ENCODE measurements around the gene WDFY2. TPM values are rescaled to one million over a fixed set of nuclear protein-coding genes. Genes with fewer than 3 reads are reported as not detected.

WDFY2 gene
- total RNA-seq, 1 experiment from 2014 or later, result 25.7 TPM

GRCh38 chr13:51768976-51769375 lies 184.7 kb downstream of the WDFY2 start:
- Mint-ChIP-seq H3K36me3 (no peaks in the 10 kb centered on the region), H3K27ac (0 out of 2 replicates have a peak overlapping the region, but pooled peaks have one; percentile 15), H3K4me1 (peaks cover 23% of the 10 kb centered on the region), H3K9me3 (no peaks in the 10 kb centered on the region), H3K4me3 (no peak overlapping the region), H3K27me3 (ENCODE audit: low read depth) (no peaks in the 10 kb centered on the region)
- TF ChIP-seq E2F1 (CRISPR knock-in tag; IDR thresholded peaks at IDR 0.05) (no peak), ZNF416 (CRISPR knock-in tag; IDR thresholded peaks at IDR 0.05) (no peak), ZNF263 (CRISPR knock-in tag; IDR thresholded peaks at IDR 0.05; ENCODE audit: low read depth) (no peak), CBFB (CRISPR knock-in tag; IDR thresholded peaks at IDR 0.05; ENCODE audit: low read depth) (no peak), NFE2L1 (CRISPR knock-in tag; IDR thresholded peaks at IDR 0.05) (no peak), MYBL2 (CRISPR knock-in tag; IDR thresholded peaks at IDR 0.05) (no peak), ATF2 (CRISPR knock-in tag; IDR thresholded peaks at IDR 0.05; ENCODE audit: borderline replicate concordance, low read depth) (no peak), ETV6 (CRISPR knock-in tag; IDR thresholded peaks at IDR 0.05) (no peak), HMGA2 (CRISPR knock-in tag; IDR thresholded peaks at IDR 0.05) (no peak), GTF2I (CRISPR knock-in tag; conservative IDR thresholded peaks at IDR 0.05) (no peak), ARID4B (CRISPR knock-in tag; IDR thresholded peaks at IDR 0.05; ENCODE audit: borderline replicate concordance) (no peak), ELF4 (CRISPR knock-in tag; IDR thresholded peaks at IDR 0.05; ENCODE audit: low read depth) (no peak), CREB1 (CRISPR knock-in tag; IDR thresholded peaks at IDR 0.05) (no peak), JUN (CRISPR knock-in tag; IDR thresholded peaks at IDR 0.05) (no peak), SMAD3 (CRISPR knock-in tag; IDR thresholded peaks at IDR 0.05; ENCODE audit: borderline replicate concordance) (no peak), ZNF512 (CRISPR knock-in tag; IDR thresholded peaks at IDR 0.05; ENCODE audit: borderline replicate concordance) (no peak), JAZF1 (CRISPR knock-in tag; IDR thresholded peaks at IDR 0.05) (no peak)
- TF ChIP-seq, protein P1, sequence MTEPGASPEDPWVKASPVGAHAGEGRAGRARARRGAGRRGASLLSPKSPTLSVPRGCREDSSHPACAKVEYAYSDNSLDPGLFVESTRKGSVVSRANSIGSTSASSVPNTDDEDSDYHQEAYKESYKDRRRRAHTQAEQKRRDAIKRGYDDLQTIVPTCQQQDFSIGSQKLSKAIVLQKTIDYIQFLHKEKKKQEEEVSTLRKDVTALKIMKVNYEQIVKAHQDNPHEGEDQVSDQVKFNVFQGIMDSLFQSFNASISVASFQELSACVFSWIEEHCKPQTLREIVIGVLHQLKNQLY (CRISPR knock-in tag; IDR thresholded peaks at IDR 0.05), result no peak
- TF ChIP-seq, protein P2, sequence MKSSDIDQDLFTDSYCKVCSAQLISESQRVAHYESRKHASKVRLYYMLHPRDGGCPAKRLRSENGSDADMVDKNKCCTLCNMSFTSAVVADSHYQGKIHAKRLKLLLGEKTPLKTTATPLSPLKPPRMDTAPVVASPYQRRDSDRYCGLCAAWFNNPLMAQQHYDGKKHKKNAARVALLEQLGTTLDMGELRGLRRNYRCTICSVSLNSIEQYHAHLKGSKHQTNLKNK (CRISPR knock-in tag; IDR thresholded peaks at IDR 0.05), result no peak
- TF ChIP-seq, protein P3, sequence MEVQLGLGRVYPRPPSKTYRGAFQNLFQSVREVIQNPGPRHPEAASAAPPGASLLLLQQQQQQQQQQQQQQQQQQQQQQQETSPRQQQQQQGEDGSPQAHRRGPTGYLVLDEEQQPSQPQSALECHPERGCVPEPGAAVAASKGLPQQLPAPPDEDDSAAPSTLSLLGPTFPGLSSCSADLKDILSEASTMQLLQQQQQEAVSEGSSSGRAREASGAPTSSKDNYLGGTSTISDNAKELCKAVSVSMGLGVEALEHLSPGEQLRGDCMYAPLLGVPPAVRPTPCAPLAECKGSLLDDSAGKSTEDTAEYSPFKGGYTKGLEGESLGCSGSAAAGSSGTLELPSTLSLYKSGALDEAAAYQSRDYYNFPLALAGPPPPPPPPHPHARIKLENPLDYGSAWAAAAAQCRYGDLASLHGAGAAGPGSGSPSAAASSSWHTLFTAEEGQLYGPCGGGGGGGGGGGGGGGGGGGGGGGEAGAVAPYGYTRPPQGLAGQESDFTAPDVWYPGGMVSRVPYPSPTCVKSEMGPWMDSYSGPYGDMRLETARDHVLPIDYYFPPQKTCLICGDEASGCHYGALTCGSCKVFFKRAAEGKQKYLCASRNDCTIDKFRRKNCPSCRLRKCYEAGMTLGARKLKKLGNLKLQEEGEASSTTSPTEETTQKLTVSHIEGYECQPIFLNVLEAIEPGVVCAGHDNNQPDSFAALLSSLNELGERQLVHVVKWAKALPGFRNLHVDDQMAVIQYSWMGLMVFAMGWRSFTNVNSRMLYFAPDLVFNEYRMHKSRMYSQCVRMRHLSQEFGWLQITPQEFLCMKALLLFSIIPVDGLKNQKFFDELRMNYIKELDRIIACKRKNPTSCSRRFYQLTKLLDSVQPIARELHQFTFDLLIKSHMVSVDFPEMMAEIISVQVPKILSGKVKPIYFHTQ (CRISPR knock-in tag; IDR thresholded peaks at IDR 0.05), result no peak
- ChIA-PET CTCF (interaction anchor here (0.5 to 7.3 kb wide), 18 partner anchors 10 to 466 kb away, joined by 3 to 65 read pairs (median 4); partner anchors contain the start of gene INTS6), POLR2A (interaction anchor here (0.8 to 2.3 kb wide), 2 partner anchors 186 to 316 kb away, joined by 3 to 7 read pairs; partner anchors contain the start of gene INTS6)
- peak; percentile 6; the same call in 1 of the 2 replicates for ATAC-seq
- no peak for DNase-seq (ENCODE audit: low spot score)

All from WTC11 (cell line).